HepG2 (cell line): ENCODE data around the gene SPCS2. TPM values are rescaled to one million over a fixed set of nuclear protein-coding genes. Genes with fewer than 3 reads are reported as not detected.

Experiments used
- ATAC-seq: fragments of 200-7000 bp; cut with Tn5 transposase; 3 replicates; pipeline ENCODE4 v1.9.1; 2020; ENCODE audit warnings: mild to moderate bottlenecking, moderate library complexity
- BruUV-seq: library from RNA; stranded (reverse); fragments of 400-500 nt; replicated peaks from 2 replicates; lab custom pipeline; 2021; lab: Mats Ljungman, UMichigan
- CTCF ChIA-PET: fragments of 300-600 bp; formaldehyde crosslinking; extraction: SDS; loops from one replicate; lab custom pipeline; 2021; ENCODE audit warnings: low total read pairs, inconsistent platforms, low intra/inter-chr PET ratio; lab: Yijun Ruan, JAX
- POLR2A ChIA-PET: fragments of 350-600 bp; sonication (Branson Sonifier 250); formaldehyde crosslinking; loops from one replicate; lab custom pipeline; 2020; ENCODE audit warnings: antibody characterized with exemption, inconsistent platforms; lab: Yijun Ruan, JAX
- DNase-seq: peaks from one replicate; pipeline ENCODE4 v3.0.0-alpha.2; 2015; ENCODE audit warnings: low spot score
- FAIRE-seq: peaks from 3 replicates; lab custom pipeline; 2011; peaks lifted over from hg19 to GRCh38; lab: Jason Lieb, UNC
- H2AFZ ChIP-seq: one replicate; pipeline ENCODE4 v1.6.1; 2011; ENCODE audit warnings: low read length, inconsistent platforms
- H3K27ac ChIP-seq: fragments of 300-600 bp; 3 replicates; pipeline ENCODE4 v1.8.0; 2011; ENCODE audit warnings: mixed run types, mild to moderate bottlenecking, mixed read lengths, low read length, inconsistent platforms; ENCODE audit not compliant: insufficient read depth; ENCODE audit errors: extremely low read length
- H3K27me3 ChIP-seq, 2 experiments: fragments of 200-600 bp in 1 of 2; 2 replicates in 1 of 2; 3 replicates in 1 of 2; pipeline versions ENCODE4 v1.6.0 to v1.8.0; 2011; ENCODE audit warnings: low read length in 2 of 2, mild to moderate bottlenecking in 2 of 2, moderate library complexity in 2 of 2, inconsistent platforms in 1 of 2; ENCODE audit not compliant: insufficient read depth in 2 of 2, control insufficient read depth in 1 of 2
- H3K36me3 ChIP-seq, 2 experiments: fragments of 200-600 bp in 1 of 2; replicated peaks in 1 of 2; 2 replicates in 1 of 2; 3 replicates in 1 of 2; pipeline versions ENCODE4 v1.5.1 to v1.8.0; 2011; ENCODE audit warnings: low read length in 2 of 2, inconsistent platforms in 1 of 2; ENCODE audit not compliant: insufficient read depth in 2 of 2, control insufficient read depth in 1 of 2
- H3K4me1 ChIP-seq: 2 replicates; pipeline ENCODE4 v1.5.1; 2012; ENCODE audit warnings: low read length, inconsistent platforms; ENCODE audit not compliant: insufficient read depth
- H3K4me2 ChIP-seq: 2 replicates; pipeline ENCODE4 v1.6.0; 2011; ENCODE audit warnings: low read depth, low read length, inconsistent platforms
- H3K4me3 ChIP-seq, 3 experiments: fragments of 200-600 bp in 1 of 3; sonication (generic), shearing (Covaris generic) in 1 of 3; replicated peaks in 1 of 3; 2 replicates each; pipeline ENCODE4 v1.5.1; 2011 to 2016; ENCODE audit warnings: low read length in 3 of 3, inconsistent platforms in 2 of 3, low read depth in 2 of 3, mild to moderate bottlenecking in 2 of 3, control low read depth in 1 of 3, mixed read lengths in 1 of 3; ENCODE audit not compliant: insufficient read depth in 1 of 3
- H3K79me2 ChIP-seq: one replicate; pipeline ENCODE4 v1.6.1; 2011; ENCODE audit warnings: low read length, inconsistent platforms; ENCODE audit not compliant: insufficient read depth
- H3K9ac ChIP-seq: 2 replicates; pipeline ENCODE4 v1.6.0; 2011; ENCODE audit warnings: mild to moderate bottlenecking, low read depth, low read length, inconsistent platforms; ENCODE audit not compliant: insufficient read depth
- H3K9me3 ChIP-seq: 2 replicates; pipeline ENCODE4 v1.5.1; 2012; ENCODE audit warnings: mild to moderate bottlenecking, low read length
- H4K20me1 ChIP-seq: 2 replicates; pipeline ENCODE4 v1.6.0; 2011; ENCODE audit warnings: inconsistent platforms, mild to moderate bottlenecking, low read length, moderate library complexity; ENCODE audit not compliant: insufficient read depth
- CAMTA2 ChIP-seq: sonication (generic); formaldehyde crosslinking; IDR thresholded peaks from 2 replicates; pipeline ENCODE4 v1.4.0; 2020; ENCODE audit warnings: mild to moderate bottlenecking, missing genetic modification reagents, borderline replicate concordance
- SMARCC2 ChIP-seq: fragments of 450-650 bp; IDR thresholded peaks from 2 replicates; pipeline ENCODE4 v1.6.1; 2017; ENCODE audit warnings: antibody characterized with exemption, mild to moderate bottlenecking
- SNAPC2 ChIP-seq: sonication (generic); formaldehyde crosslinking; IDR thresholded peaks from 2 replicates; pipeline ENCODE4 v1.8.1; 2022; ENCODE audit warnings: mild to moderate bottlenecking, missing genetic modification reagents
- SP2 ChIP-seq: sonication (generic); formaldehyde crosslinking; IDR thresholded peaks from 2 replicates; pipeline ENCODE4 v1.5.1; 2020; ENCODE audit warnings: mild to moderate bottlenecking, missing genetic modification reagents
- ZNF547 ChIP-seq: sonication (generic); formaldehyde crosslinking; IDR thresholded peaks from 2 replicates; pipeline ENCODE4 v1.5.1; 2020; ENCODE audit warnings: mild to moderate bottlenecking, missing genetic modification reagents
- WGBS: methylation state at CpG from one replicate; pipeline ENCODE4 v1.1.6; 2017; ENCODE audit warnings: low lambda C conversion rate; 5-methylcytosine and 5-hydroxymethylcytosine counted together
- in situ Hi-C: cut with HindIII; loops from 2 replicates; pipeline ENCODE4 v1.10.0; 2017; ENCODE audit warnings: low pct_unique_long_range_greater_than_20kb; ENCODE audit not compliant: extremely low pct_ligation_motif_present
- intact Hi-C: fragments of 100-400 bp; cut with micrococcal nuclease; formaldehyde crosslinking; loops from one replicate; pipeline ENCODE4 v1.10.0; 2022; ENCODE audit not compliant: unreplicated experiment
- polyA plus RNA-seq, 8 experiments: library from polyadenylated mRNA; depleted of rRNA in 3 of 8; stranded (reverse) in 7 of 8; unstranded in 1 of 8; fragments of >200 nt; fragmentation: Illumina TruSeq in 4 of 8; extraction: Trizol in 4 of 8; gene quantifications; 2 replicates each; pipeline versions ENCODE4 v1.2.1 to v1.2.3, GENCODE V29; 2011 to 2016; ENCODE audit warnings: low read depth in 4 of 8, missing spikeins in 1 of 8, mixed read lengths in 1 of 8; ENCODE audit not compliant: insufficient read depth in 1 of 8
- total RNA-seq, 5 experiments: library from RNA; depleted of rRNA; stranded (reverse); fragments of >200 nt; fragmentation: Illumina TruSeq; extraction: Trizol; gene quantifications; 2 replicates each; pipeline ENCODE4 v1.2.3, GENCODE V29; 2016; ENCODE audit warnings: low read depth in 1 of 5
- TF ChIP-seq, protein P1 (sequence below): sonication (generic); formaldehyde crosslinking; IDR thresholded peaks from 2 replicates; pipeline ENCODE4 v1.9.0; 2021; ENCODE audit warnings: missing genetic modification reagents, mild to moderate bottlenecking, borderline replicate concordance
- TF ChIP-seq, protein P2 (sequence below): sonication (generic); formaldehyde crosslinking; IDR thresholded peaks from 2 replicates; pipeline ENCODE4 v1.8.0; 2022; ENCODE audit warnings: missing genetic modification reagents, mild to moderate bottlenecking, borderline replicate concordance

The SPCS2 gene
- total and polyA plus RNA-seq, 2 of the 13 experiments (the other 11 are each of a cell fraction or from before 2014, with no cell fraction given), result 87.3 to 142 TPM

DNA sequence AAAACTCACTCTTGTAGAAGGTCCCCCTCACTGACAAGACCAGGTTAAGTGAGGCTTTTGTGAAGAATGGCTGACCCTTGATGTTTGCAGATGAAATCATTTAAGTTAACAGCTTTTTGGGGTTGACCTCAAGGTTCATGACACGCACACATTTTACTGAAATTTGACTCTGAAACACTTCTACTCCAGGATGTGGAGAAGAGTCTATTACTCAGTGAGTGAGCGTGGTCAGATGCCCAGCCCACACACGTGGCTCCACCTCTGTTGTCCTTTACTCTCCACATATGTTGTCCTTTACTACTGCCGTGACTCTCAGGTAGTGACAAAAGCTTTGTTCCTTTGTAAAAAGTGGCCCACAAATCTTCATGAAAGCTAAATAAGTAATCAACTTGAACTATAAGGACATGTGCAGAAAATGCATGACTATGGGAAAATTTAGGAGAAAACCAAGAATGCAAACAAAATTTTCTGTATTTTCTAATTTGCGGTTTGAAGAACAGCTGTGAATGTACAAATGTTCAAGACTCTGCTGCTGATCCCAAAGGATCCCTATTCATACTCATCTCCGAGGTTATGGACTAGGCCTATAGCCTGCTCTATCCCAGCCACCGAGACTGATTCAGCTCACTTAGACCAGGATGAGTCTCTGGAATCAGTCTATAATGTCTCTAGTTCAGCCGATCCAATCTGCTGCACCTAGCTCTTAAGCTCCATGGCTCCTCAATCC, 22.6 kb upstream of the SPCS2 start:
- ATAC-seq (no peak), FAIRE-seq (no peak), DNase-seq (no peak)
- no TSS peak for BruUV-seq
- Histone ChIP-seq H3K9ac (no peak overlapping the region), H4K20me1 (no peaks in the 10 kb centered on the region), H3K27ac (no peak overlapping the region), H3K36me3 (peaks cover 2 to 17% of the 10 kb centered on the region in 2 experiments; a peak in 4 of 5 replicates), H3K27me3 (no peaks in the 10 kb centered on the region), H3K4me2 (no peak overlapping the region), H3K79me2 (no peaks in the 10 kb centered on the region), H3K4me1 (peaks cover 12% of the 10 kb centered on the region), H3K9me3 (no peaks in the 10 kb centered on the region), H2AFZ (no peak overlapping the region), H3K4me3 (no peak overlapping the region)
- ChIA-PET CTCF (interaction anchor here (0.9 kb wide), 1 partner anchor 105 kb away, joined by 3 read pairs; no protein-coding TSS in a partner anchor), POLR2A (no interaction called here)
- WGBS, result 84% methylated on average over 7 of the region's 8 CpGs
- in situ Hi-C loops, result no loop called here
- TF ChIP-seq SNAPC2 (CRISPR knock-in tag), result no peak
- intact Hi-C loops, result no loop called here

DNA sequence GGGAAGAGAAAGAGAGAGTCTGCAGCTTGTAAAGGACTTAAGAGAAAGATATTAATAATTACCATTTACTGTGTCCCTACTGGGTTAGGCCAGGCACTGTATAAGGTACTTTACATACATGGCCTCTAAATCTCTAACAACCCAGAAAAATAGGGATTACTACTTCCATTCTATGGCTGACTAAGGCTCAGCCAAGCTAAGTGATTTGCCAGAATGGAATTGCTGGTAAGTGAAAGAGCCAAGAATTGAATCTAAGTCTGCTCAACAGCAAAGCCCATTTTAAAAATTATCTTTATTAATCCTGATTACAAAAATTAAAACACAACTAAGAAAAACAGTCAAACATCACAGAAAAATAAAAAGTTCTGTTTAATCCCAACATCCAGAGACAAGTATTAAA, 21.6 kb upstream of the SPCS2 start:
- no peaks in the 10 kb centered on the region for H3K9me3 ChIP-seq
- H3K36me3 ChIP-seq, result peaks cover 2 to 21% of the 10 kb centered on the region in 2 experiments; a peak in 4 of 5 replicates
- ATAC-seq (no peak), DNase-seq (no peak), FAIRE-seq (no peak)
- no peak overlapping the region for H2AFZ ChIP-seq
- no peak overlapping the region for H3K4me2 ChIP-seq
- POLR2A ChIA-PET, result no interaction called here
- no peaks in the 10 kb centered on the region for H3K27me3 ChIP-seq
- no peak overlapping the region for H3K27ac ChIP-seq
- H3K4me3 ChIP-seq, result no peak overlapping the region
- in situ Hi-C loops (no loop called here), intact Hi-C loops (no loop called here)
- H3K4me1 ChIP-seq, result peaks cover 12% of the 10 kb centered on the region
- no TSS peak for BruUV-seq
- no peaks in the 10 kb centered on the region for H3K79me2 ChIP-seq
- H4K20me1 ChIP-seq, result no peaks in the 10 kb centered on the region
- CTCF ChIA-PET, result no interaction called here
- H3K9ac ChIP-seq, result no peak overlapping the region
- TF ChIP-seq, protein P1, sequence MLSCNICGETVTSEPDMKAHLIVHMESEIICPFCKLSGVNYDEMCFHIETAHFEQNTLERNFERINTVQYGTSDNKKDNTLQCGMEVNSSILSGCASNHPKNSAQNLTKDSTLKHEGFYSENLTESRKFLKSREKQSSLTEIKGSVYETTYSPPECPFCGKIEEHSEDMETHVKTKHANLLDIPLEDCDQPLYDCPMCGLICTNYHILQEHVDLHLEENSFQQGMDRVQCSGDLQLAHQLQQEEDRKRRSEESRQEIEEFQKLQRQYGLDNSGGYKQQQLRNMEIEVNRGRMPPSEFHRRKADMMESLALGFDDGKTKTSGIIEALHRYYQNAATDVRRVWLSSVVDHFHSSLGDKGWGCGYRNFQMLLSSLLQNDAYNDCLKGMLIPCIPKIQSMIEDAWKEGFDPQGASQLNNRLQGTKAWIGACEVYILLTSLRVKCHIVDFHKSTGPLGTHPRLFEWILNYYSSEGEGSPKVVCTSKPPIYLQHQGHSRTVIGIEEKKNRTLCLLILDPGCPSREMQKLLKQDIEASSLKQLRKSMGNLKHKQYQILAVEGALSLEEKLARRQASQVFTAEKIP (CRISPR knock-in tag), result no peak
- TF ChIP-seq CAMTA2 (no peak), SP2 (CRISPR knock-in tag) (no peak), ZNF547 (CRISPR knock-in tag) (no peak), SMARCC2 (no peak)
- TF ChIP-seq, protein P2, sequence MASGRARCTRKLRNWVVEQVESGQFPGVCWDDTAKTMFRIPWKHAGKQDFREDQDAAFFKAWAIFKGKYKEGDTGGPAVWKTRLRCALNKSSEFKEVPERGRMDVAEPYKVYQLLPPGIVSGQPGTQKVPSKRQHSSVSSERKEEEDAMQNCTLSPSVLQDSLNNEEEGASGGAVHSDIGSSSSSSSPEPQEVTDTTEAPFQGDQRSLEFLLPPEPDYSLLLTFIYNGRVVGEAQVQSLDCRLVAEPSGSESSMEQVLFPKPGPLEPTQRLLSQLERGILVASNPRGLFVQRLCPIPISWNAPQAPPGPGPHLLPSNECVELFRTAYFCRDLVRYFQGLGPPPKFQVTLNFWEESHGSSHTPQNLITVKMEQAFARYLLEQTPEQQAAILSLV (CRISPR knock-in tag), result no peak
